ENCODE data around the gene ATP9B.

GRCh38 chr18:79169958-79170555, 100.9 kb downstream of the ATP9B start:
- TF ChIP-seq CTCF (conservative IDR thresholded peaks at IDR 0.05) (no peak), EZH2 (IDR thresholded peaks at IDR 0.05; ENCODE audit: low read depth) (no peak)

Measured in PC-9 (cell line).